GM10266 (cell line): ENCODE measurements around the gene GDF3.

Source experiments
- DNase-seq: peaks from one replicate; pipeline ENCODE4 v3.0.0; 2012; ENCODE audit errors: extremely low spot score
- CTCF ChIP-seq: IDR thresholded peaks from 2 replicates; pipeline ENCODE4 v1.5.1; 2012; ENCODE audit warnings: mild to moderate bottlenecking, low read depth; ENCODE audit not compliant: control insufficient read depth, insufficient read depth; ENCODE audit errors: missing control alignments

The GDF3 gene

DNA sequence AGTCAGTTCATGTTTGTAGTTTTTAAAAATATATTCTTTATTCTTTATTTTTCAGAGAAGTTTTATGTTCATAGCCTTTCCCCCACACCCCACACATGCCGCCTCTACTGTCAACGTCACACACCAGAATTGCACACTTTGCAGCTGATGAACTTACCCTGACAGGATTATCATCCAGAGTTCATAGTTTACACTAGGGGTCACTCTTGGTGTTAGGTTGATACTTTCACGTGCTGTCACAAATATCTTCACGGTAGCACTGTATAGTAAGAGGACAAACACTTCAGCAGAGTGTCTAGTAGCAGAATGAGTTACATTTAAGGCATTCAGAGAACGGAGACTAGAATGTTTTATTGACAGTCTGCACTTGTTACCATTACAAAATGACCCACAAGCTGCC lies 20.8 kb upstream of the GDF3 start:
- TF ChIP-seq CTCF, result no peak
- no peak for DNase-seq

DNA sequence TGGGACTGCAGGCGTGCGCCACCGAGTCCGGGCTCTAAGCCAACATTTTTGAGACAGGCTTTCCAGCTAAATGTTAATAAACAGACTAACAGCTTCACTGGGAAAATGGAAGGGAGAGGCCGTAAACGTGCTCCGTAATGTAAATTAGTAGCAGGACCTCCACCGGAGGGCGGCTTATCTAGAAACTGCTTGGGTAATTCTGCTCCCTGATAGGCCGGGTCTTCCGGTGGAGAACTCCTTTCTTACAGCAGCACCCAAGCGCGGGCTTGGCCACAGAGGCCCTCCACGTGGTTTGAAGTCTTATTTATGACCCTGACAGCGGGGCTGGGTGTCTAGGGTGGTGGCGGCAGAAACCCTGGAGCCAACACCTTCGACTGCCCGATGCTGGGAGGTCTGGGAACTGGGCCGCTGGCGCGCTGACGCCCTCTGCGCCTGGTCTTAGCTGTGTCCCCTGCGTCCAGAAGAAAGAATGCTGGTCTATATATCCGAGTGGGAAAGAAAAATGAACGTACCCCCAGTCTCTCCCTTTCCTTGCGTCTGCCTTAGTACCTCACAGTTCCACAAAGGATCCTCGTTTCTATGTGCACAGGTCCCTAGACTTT lies 17.4 kb upstream of the GDF3 start:
- no peak for DNase-seq
- TF ChIP-seq CTCF, result no peak

DNA sequence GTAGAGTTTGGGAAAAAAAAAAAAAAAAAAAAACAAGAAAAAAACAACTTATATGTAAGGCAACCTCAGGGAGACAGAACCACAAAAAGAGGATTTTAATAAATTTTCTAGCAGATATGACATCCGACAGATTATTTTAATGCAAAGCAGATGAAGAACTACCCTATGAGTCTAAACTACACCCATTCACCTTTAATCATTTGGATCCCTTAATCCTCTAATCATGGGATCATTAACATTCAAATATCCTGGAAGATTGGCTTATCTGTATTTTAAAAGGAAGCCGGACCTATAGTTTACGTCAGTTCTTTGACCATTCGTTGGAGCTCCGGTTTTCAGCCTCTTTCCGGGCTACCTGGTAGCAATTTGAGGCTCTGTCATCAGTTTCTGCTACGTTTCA lies 15.6 kb upstream of the GDF3 start, which contains the start of gene DPPA3:
TSS of gene DPPA3 (plus strand) at position 301 of the 400 bp plus-strand sequence. CDS start 138 bp downstream, outside the sequence.
- no peak for TF ChIP-seq CTCF
- no peak for DNase-seq

GRCh38 chr12:7709969-7710675 lies 14.5 kb upstream of the GDF3 start:
- no peak for DNase-seq

DNA sequence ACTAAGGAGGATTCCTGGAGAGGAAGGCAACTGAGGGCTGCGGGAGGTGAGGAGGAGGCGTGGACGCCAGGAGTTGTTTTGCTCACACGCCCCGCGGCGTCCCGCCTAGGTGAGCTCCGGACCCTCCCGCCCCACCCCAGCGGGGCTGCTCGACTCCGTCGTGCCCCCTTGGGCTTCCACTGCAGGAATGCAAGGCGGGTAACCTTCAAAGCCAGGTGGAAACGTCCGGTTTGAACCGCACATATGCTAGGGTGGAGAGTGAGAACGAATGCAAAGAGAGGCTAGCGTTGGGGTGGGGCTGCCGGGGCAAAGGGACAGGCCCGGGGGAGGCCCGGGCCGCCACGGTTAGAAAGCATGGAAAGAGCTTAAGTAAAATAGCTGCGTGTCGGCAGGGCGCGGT lies 10.3 kb upstream of the GDF3 start:
- TF ChIP-seq CTCF, result no peak
- no peak for DNase-seq

More at GRCh38 chr12:7709969-7710675, 14.5 kb upstream of the GDF3 start:
- no peak for TF ChIP-seq CTCF

GRCh38 chr12:7695237-7695560 lies 376 bp downstream of the GDF3 start:
- TF ChIP-seq CTCF, result no peak
- no peak for DNase-seq

DNA sequence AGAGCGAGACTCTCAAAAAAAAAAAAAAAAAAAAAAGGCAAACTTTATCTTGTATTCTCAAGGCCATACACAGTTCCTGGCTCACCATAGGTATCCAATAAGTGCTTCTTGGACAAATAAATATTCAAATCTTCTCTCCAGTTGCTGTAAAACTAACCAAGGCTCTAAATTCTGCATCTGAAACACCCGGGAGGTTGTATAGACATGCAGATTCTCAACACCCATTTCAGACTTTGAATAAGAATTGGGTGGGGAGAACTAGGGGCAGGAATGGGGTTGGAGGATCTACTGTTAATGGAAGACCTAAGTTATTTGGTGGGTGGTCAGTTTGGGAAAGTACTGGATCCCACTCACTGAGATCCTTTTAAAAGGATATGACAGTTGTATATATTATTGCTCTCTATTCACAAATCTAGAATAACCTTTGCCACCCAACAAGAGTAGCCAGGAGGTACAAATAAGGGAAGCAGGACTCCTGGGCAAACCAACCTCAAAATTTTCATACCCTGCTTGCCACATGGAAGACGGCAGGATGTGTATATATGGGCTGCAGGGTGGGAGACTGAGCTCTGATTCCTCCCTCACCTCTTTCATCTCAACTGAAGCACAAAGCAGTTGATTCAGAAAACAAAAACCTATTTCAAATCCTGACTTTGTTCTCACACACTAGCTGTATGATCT lies 879 bp downstream of the GDF3 start:
- TF ChIP-seq CTCF, result no peak
- DNase-seq, result no peak
